ENCODE results near the gene LMO1. TPM values are rescaled to one million over a fixed set of nuclear protein-coding genes. Genes with fewer than 3 reads are reported as not detected.

The LMO1 gene
- total RNA-seq, 4 donors from 2014 or later: 0.50 TPM; not detected in 3

DNA sequence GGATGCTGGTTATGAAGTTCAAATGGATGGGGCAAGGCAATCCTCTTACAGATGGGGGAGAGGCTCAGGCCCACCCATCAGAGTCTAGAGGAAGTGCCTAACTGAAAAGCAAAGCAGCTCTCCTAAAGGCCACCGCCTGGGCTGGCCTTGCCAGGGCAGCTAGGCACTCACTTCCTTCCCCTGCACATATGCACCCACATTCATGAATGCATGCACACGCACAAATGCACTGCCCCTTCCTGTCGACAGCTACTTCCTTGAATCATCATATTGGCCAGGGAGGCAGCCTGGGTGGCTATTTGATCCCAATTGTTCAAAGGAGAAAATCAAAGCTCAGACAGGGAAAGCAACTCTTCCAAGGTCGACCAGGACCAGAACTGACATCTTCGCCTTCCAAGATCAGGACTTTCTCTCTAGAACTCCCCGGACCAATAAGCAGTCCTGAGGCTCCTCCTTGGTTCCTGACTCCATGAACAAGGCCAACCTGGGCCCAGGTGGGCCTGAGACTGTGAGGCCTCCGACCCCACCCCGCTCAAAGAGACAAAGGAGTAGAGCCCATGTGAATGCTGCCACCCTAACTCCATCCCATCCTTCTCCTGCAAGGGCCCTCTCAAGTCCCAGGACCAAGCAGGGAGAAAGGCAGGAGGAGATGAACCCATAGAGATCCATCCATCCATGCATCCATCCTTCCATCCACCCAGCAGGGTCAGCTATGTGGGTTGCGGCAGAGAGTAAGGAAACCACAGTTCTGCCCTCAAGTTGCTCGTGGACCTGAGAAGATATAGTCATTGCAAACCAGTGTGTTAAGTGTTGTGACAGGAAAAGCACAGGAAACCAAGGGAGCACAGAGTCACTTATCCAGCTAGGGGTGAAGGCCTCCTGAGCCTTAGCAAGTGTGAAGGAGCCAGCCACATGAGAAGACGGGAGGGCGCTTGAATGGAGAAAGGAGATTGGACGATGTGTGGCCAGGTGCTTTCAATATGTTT is 35.4 kb upstream of the LMO1 start:
- 95% methylated on average over 8 of the region's 13 CpGs for WGBS
- no peak for TF ChIP-seq POLR2AphosphoS5 (IDR thresholded peaks at IDR 0.05)
- no peak for TF ChIP-seq EP300 (IDR thresholded peaks at IDR 0.05)
- no peak for TF ChIP-seq POLR2A (IDR thresholded peaks at IDR 0.05; ENCODE audit: low read depth)
- TF ChIP-seq, protein P1, sequence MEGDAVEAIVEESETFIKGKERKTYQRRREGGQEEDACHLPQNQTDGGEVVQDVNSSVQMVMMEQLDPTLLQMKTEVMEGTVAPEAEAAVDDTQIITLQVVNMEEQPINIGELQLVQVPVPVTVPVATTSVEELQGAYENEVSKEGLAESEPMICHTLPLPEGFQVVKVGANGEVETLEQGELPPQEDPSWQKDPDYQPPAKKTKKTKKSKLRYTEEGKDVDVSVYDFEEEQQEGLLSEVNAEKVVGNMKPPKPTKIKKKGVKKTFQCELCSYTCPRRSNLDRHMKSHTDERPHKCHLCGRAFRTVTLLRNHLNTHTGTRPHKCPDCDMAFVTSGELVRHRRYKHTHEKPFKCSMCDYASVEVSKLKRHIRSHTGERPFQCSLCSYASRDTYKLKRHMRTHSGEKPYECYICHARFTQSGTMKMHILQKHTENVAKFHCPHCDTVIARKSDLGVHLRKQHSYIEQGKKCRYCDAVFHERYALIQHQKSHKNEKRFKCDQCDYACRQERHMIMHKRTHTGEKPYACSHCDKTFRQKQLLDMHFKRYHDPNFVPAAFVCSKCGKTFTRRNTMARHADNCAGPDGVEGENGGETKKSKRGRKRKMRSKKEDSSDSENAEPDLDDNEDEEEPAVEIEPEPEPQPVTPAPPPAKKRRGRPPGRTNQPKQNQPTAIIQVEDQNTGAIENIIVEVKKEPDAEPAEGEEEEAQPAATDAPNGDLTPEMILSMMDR (IDR thresholded peaks at IDR 0.05): no peak
- H3K9me3 ChIP-seq: peaks cover 0 to 6% (median 0%) of the 10 kb centered on the region in 4 donors
- peaks cover 0 to 3% (median 0%) of the 10 kb centered on the region in 4 donors for H3K27me3 ChIP-seq
- DNase-seq (ENCODE audit: extremely low spot score): no peak
- no peak overlapping the region for H3K4me3 ChIP-seq
- intact Hi-C loops (cut with DNase I): no loop called here
- H3K4me1 ChIP-seq: peaks cover 0 to 4% (median 0%) of the 10 kb centered on the region in 4 donors
- H3K27ac ChIP-seq (replicated peaks in 1 of 4): no peak overlapping the region
- no peaks in the 10 kb centered on the region for H3K36me3 ChIP-seq

DNA sequence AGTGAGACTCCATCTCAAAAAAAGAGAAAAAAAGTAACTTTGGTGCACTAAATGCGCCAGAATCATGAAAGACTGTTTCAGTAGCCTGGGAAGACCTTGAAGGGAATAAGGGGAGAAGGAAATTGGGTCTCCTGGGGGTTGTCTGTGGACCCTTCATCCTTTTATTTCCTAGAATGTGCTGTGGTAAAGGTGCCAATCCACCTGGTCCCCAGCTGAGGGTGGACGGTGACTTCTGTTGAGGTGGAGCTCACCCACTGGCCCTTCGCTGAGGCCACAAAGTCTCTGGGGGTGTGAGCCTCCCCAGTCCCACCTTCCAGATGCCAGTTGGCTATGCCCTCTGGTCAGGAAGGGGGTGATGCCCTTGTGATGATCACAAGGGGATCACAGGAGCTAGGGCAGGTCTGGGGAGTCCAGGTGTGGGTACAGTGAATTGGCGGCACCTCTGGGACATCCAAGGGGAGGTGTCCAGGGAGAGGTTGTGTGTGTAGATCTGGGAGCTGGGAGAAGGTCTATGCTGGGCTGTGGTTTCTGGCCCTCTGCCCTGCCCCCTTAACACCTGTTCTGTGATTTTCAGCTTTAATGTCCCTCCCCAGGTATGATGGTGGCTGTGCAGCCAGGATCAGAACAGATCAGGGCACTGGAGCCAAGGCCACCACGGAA is 34.2 kb upstream of the LMO1 start:
- Histone ChIP-seq H3K36me3 (no peaks in the 10 kb centered on the region), H3K4me1 (peaks cover 0 to 4% (median 0%) of the 10 kb centered on the region in 4 donors), H3K4me3 (no peak overlapping the region), H3K9me3 (no peaks in the 10 kb centered on the region), H3K27ac (replicated peaks in 1 of 4) (no peak overlapping the region), H3K27me3 (peaks cover 0 to 3% (median 0%) of the 10 kb centered on the region in 4 donors)
- 100% methylated on average over 3 of the region's 5 CpGs for WGBS
- intact Hi-C loops (cut with DNase I): no loop called here
- DNase-seq (ENCODE audit: extremely low spot score): no peak
- TF ChIP-seq EP300 (IDR thresholded peaks at IDR 0.05): no peak
- TF ChIP-seq, protein P1 (IDR thresholded peaks at IDR 0.05): no peak
- no peak for TF ChIP-seq POLR2AphosphoS5 (IDR thresholded peaks at IDR 0.05)
- no peak for TF ChIP-seq POLR2A (IDR thresholded peaks at IDR 0.05; ENCODE audit: low read depth)

DNA sequence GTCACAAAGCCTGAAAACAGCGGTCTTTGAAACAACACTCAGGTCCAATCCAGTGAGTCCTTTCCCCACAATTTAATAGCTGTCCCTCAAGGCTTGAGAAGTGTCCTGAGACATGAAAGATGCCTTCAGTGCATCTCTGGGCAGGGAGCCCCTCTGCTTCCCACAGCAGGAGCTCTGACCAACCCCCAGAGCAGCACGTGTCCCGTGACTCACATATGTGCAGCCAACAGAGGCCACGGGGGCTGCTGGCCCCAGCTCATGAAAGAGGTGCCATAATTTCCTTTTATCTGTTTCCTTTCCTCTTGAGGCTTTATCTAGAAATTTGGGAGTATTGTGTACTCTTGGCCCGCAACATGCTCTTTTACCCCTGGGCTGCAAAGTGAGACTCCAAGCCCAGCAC is 33.2 kb upstream of the LMO1 start:
- no peak for TF ChIP-seq POLR2A (IDR thresholded peaks at IDR 0.05; ENCODE audit: low read depth)
- no peak for TF ChIP-seq EP300 (IDR thresholded peaks at IDR 0.05)
- TF ChIP-seq POLR2AphosphoS5 (IDR thresholded peaks at IDR 0.05): no peak
- TF ChIP-seq, protein P1 (IDR thresholded peaks at IDR 0.05): no peak
- intact Hi-C loops (cut with DNase I): no loop called here
- H3K4me1 ChIP-seq: peaks cover 0 to 4% (median 0%) of the 10 kb centered on the region in 4 donors
- no peak overlapping the region for H3K27ac ChIP-seq (replicated peaks in 1 of 4)
- H3K36me3 ChIP-seq: no peaks in the 10 kb centered on the region
- no peak overlapping the region for H3K4me3 ChIP-seq
- H3K9me3 ChIP-seq: no peaks in the 10 kb centered on the region
- peaks cover 0 to 3% (median 0%) of the 10 kb centered on the region in 4 donors for H3K27me3 ChIP-seq
- no peak for DNase-seq (ENCODE audit: extremely low spot score)
- 86% methylated on average over 5 of the region's 5 CpGs for WGBS

DNA sequence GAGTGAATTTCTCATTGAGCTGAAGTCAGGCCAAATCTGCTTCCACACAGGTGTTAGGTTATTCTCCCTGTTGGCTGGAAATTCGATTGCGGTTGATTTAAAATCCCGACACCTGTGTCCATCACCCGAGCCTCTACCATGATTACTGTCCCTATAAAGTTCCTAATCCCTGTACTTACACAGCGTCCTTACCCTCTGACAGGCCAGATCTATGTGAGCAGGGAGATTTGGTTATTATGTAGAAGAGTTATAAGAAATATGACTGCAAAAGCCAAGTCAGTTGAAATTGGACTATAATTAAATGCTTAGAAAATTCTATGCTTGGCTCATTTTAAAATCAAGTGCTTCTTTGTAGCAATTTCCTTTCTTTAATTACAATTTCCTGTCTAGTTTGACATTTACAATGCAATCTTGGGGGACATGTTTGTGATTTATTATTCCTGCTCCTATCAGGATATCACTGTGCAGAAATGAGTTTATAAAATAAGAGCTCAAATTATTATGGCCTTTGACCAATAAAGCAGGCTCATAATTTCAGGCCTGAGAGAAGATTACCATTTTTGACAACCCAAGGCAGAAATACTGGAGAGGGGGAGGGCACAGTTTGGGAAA is 32.5 kb upstream of the LMO1 start:
- no peak overlapping the region for H3K27ac ChIP-seq (replicated peaks in 1 of 4)
- 64% methylated on average over 5 of the region's 5 CpGs for WGBS
- H3K9me3 ChIP-seq: no peaks in the 10 kb centered on the region
- intact Hi-C loops (cut with DNase I): no loop called here
- no peak for DNase-seq (ENCODE audit: extremely low spot score)
- H3K27me3 ChIP-seq: peaks cover 0 to 3% (median 0%) of the 10 kb centered on the region in 4 donors
- peaks cover 0 to 4% (median 0%) of the 10 kb centered on the region in 4 donors for H3K4me1 ChIP-seq
- no peak overlapping the region for H3K4me3 ChIP-seq
- no peaks in the 10 kb centered on the region for H3K36me3 ChIP-seq
- TF ChIP-seq POLR2A (IDR thresholded peaks at IDR 0.05; ENCODE audit: low read depth) (no peak), EP300 (IDR thresholded peaks at IDR 0.05) (no peak), POLR2AphosphoS5 (IDR thresholded peaks at IDR 0.05) (no peak)
- TF ChIP-seq, protein P1 (IDR thresholded peaks at IDR 0.05): no peak

Data from esophagus muscularis mucosa (tissue), 4 donors.